HEK293 (cell line): ENCODE data around the gene BPIFB4.
"Not testable (repeated sequence)": the region's sequence is repeated elsewhere in the genome, so short reads cannot be mapped to it uniquely, and the experiment has no call there.

Experiments
- CTCF ChIA-PET: fragments of 350-600 bp; formaldehyde crosslinking; extraction: SDS; loops from one replicate; lab custom pipeline; 2021; ENCODE audit warnings: antibody characterized with exemption; lab: Yijun Ruan, JAX
- POLR2A ChIA-PET: fragments of 300-600 bp; formaldehyde crosslinking; extraction: SDS; loops from one replicate; lab custom pipeline; 2020; ENCODE audit warnings: antibody characterized with exemption, inconsistent platforms; lab: Yijun Ruan, JAX
- H3K27ac ChIP-seq: fragments of 200-500 bp; sonication (Bioruptor generic); 2 replicates; pipeline ENCODE4 v1.5.1; 2014; ENCODE audit warnings: low read depth, low read length, control low read depth, inconsistent platforms; ENCODE audit errors: extremely low read depth
- H3K36me3 ChIP-seq, 2 experiments: fragments of 200-500 bp in 1 of 2; sonication (Bioruptor generic) in 1 of 2; 1 replicate in 1 of 2; 2 replicates in 1 of 2; pipeline ENCODE4 v1.5.1; 2014 to 2017; ENCODE audit warnings: inconsistent platforms in 2 of 2, low read length in 2 of 2; ENCODE audit not compliant: control insufficient read depth in 2 of 2, insufficient read depth in 1 of 2
- H3K4me1 ChIP-seq: fragments of 200-500 bp; sonication (Bioruptor generic); 2 replicates; pipeline ENCODE4 v1.5.1; 2014; ENCODE audit warnings: mild to moderate bottlenecking, low read length, inconsistent platforms; ENCODE audit not compliant: control insufficient read depth, insufficient read depth
- H3K4me3 ChIP-seq: 2 replicates; pipeline ENCODE4 v1.5.1; 2011; ENCODE audit warnings: low read depth, mild to moderate bottlenecking, control low read depth, low read length, moderate library complexity
- H3K9me3 ChIP-seq: fragments of 200-500 bp; sonication (Bioruptor generic); 2 replicates; pipeline ENCODE4 v1.5.1; 2014; ENCODE audit warnings: low read depth, low read length, inconsistent platforms; ENCODE audit not compliant: control insufficient read depth, insufficient read depth
- KLF1 ChIP-seq: fragments of 450-650 bp; formaldehyde crosslinking; IDR thresholded peaks from 2 replicates; pipeline ENCODE4 v1.5.1; 2016; ENCODE audit warnings: missing biosample characterization, missing genetic modification characterization
- MZF1 ChIP-seq: fragments of 450-650 bp; formaldehyde crosslinking; IDR thresholded peaks from 2 replicates; pipeline ENCODE4 v1.5.1; 2017; ENCODE audit warnings: missing biosample characterization, missing genetic modification characterization, borderline replicate concordance
- OSR2 ChIP-seq: fragments of 450-650 bp; formaldehyde crosslinking; IDR thresholded peaks from 2 replicates; pipeline ENCODE4 v1.5.1; 2016; ENCODE audit warnings: missing biosample characterization, missing genetic modification characterization
- OVOL3 ChIP-seq: fragments of 450-650 bp; formaldehyde crosslinking; IDR thresholded peaks from 2 replicates; pipeline ENCODE4 v1.5.1; 2016; ENCODE audit warnings: missing biosample characterization, missing genetic modification characterization
- REPIN1 ChIP-seq: fragments of 450-650 bp; formaldehyde crosslinking; IDR thresholded peaks from 2 replicates; pipeline ENCODE4 v1.5.1; 2017; ENCODE audit warnings: missing biosample characterization, missing genetic modification characterization, low read depth
- SCRT2 ChIP-seq: fragments of 450-650 bp; formaldehyde crosslinking; IDR thresholded peaks from 2 replicates; pipeline ENCODE4 v1.5.1; 2016; ENCODE audit warnings: missing biosample characterization, missing genetic modification characterization
- ZBTB1 ChIP-seq: fragments of 450-650 bp; formaldehyde crosslinking; IDR thresholded peaks from 2 replicates; pipeline ENCODE4 v1.5.1; 2016; ENCODE audit warnings: missing biosample characterization, missing genetic modification characterization
- ZBTB6 ChIP-seq: fragments of 450-650 bp; formaldehyde crosslinking; IDR thresholded peaks from 2 replicates; pipeline ENCODE4 v1.5.1; 2017; ENCODE audit warnings: missing biosample characterization, missing genetic modification characterization
- ZFP69B ChIP-seq: fragments of 450-650 bp; formaldehyde crosslinking; IDR thresholded peaks from 2 replicates; pipeline ENCODE4 v1.5.1; 2016; ENCODE audit warnings: missing biosample characterization, missing genetic modification characterization
- ZIC2 ChIP-seq: fragments of 450-650 bp; formaldehyde crosslinking; IDR thresholded peaks from 2 replicates; pipeline ENCODE4 v1.5.1; 2016; ENCODE audit warnings: missing biosample characterization, missing genetic modification characterization
- ZNF202 ChIP-seq: fragments of 450-650 bp; formaldehyde crosslinking; IDR thresholded peaks from 2 replicates; pipeline ENCODE4 v1.5.1; 2016; ENCODE audit warnings: missing biosample characterization, missing genetic modification characterization, borderline replicate concordance
- ZNF350 ChIP-seq: fragments of 450-650 bp; formaldehyde crosslinking; IDR thresholded peaks from 2 replicates; pipeline ENCODE4 v1.5.0; 2017; ENCODE audit warnings: missing biosample characterization, mild to moderate bottlenecking, missing genetic modification characterization
- ZNF404 ChIP-seq: fragments of 450-650 bp; formaldehyde crosslinking; IDR thresholded peaks from 2 replicates; pipeline ENCODE4 v1.5.1; 2017; ENCODE audit warnings: missing biosample characterization, missing genetic modification characterization
- ZNF473 ChIP-seq: fragments of 450-650 bp; formaldehyde crosslinking; IDR thresholded peaks from 2 replicates; pipeline ENCODE4 v1.5.1; 2017; ENCODE audit warnings: missing biosample characterization, missing genetic modification characterization
- ZNF521 ChIP-seq: fragments of 450-650 bp; formaldehyde crosslinking; IDR thresholded peaks from 2 replicates; pipeline ENCODE4 v1.5.1; 2017; ENCODE audit warnings: missing biosample characterization, mild to moderate bottlenecking, missing genetic modification characterization
- ZNF558 ChIP-seq: fragments of 450-650 bp; formaldehyde crosslinking; IDR thresholded peaks from 2 replicates; pipeline ENCODE4 v1.5.1; 2016; ENCODE audit warnings: missing biosample characterization, missing genetic modification characterization
- ZNF621 ChIP-seq: fragments of 450-650 bp; formaldehyde crosslinking; IDR thresholded peaks from 2 replicates; pipeline ENCODE4 v1.5.1; 2017; ENCODE audit warnings: missing biosample characterization, missing genetic modification characterization
- ZNF654 ChIP-seq: fragments of 450-650 bp; formaldehyde crosslinking; IDR thresholded peaks from 2 replicates; pipeline ENCODE4 v1.5.1; 2016; ENCODE audit warnings: low read depth, missing biosample characterization, missing genetic modification characterization
- ZNF692 ChIP-seq: fragments of 450-650 bp; formaldehyde crosslinking; IDR thresholded peaks from 2 replicates; pipeline ENCODE4 v1.5.1; 2016; ENCODE audit warnings: missing biosample characterization, missing genetic modification characterization
- TF ChIP-seq, protein P1 (sequence below): fragments of 450-650 bp; formaldehyde crosslinking; IDR thresholded peaks from 2 replicates; pipeline ENCODE4 v1.5.1; 2016; ENCODE audit warnings: missing biosample characterization, missing genetic modification characterization
- TF ChIP-seq, protein P2 (sequence below): fragments of 450-650 bp; formaldehyde crosslinking; IDR thresholded peaks from 2 replicates; pipeline ENCODE4 v1.5.1; 2016; ENCODE audit warnings: missing biosample characterization, missing genetic modification characterization
- TF ChIP-seq, protein P3 (sequence below): fragments of 450-650 bp; IDR thresholded peaks from 2 replicates; pipeline ENCODE4 v1.5.1; 2018; ENCODE audit warnings: missing biosample characterization, missing genetic modification characterization
- TF ChIP-seq, protein P4 (sequence below): fragments of 450-650 bp; formaldehyde crosslinking; IDR thresholded peaks from 2 replicates; pipeline ENCODE4 v1.5.1; 2016; ENCODE audit warnings: missing biosample characterization, missing genetic modification characterization, borderline replicate concordance

Gene BPIFB4

GRCh38 chr20:33095902-33096584 lies 16.6 kb downstream of the BPIFB4 start:
- CTCF ChIA-PET: interaction anchor here (0.6 to 3.5 kb wide), 23 partner anchors 9 to 422 kb away, joined by 3 to 34 read pairs (median 4); partner anchors contain the start of gene C20orf203
- TF ChIP-seq SCRT2 (tag by site-specific recombination) (peak; percentile 83), ZFP69B (tag by site-specific recombination) (0 out of 2 replicates have a peak, but pooled peaks have one; percentile 33), ZNF692 (tag by site-specific recombination) (peak; percentile 60; the same call in 1 of the 2 replicates), ZNF654 (tag by site-specific recombination) (peak; percentile 97)
- TF ChIP-seq, protein P1, sequence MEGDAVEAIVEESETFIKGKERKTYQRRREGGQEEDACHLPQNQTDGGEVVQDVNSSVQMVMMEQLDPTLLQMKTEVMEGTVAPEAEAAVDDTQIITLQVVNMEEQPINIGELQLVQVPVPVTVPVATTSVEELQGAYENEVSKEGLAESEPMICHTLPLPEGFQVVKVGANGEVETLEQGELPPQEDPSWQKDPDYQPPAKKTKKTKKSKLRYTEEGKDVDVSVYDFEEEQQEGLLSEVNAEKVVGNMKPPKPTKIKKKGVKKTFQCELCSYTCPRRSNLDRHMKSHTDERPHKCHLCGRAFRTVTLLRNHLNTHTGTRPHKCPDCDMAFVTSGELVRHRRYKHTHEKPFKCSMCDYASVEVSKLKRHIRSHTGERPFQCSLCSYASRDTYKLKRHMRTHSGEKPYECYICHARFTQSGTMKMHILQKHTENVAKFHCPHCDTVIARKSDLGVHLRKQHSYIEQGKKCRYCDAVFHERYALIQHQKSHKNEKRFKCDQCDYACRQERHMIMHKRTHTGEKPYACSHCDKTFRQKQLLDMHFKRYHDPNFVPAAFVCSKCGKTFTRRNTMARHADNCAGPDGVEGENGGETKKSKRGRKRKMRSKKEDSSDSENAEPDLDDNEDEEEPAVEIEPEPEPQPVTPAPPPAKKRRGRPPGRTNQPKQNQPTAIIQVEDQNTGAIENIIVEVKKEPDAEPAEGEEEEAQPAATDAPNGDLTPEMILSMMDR: peak; percentile 94
- H3K27ac ChIP-seq, H3K4me1 ChIP-seq, H3K9me3 ChIP-seq, POLR2A ChIA-PET, H3K4me3 ChIP-seq, H3K36me3 ChIP-seq: not testable (repeated sequence)

- Histone ChIP-seq H3K27ac (no peak overlapping the region), H3K4me3 (no peak overlapping the region), H3K4me1 (no peaks in the 10 kb centered on the region), H3K36me3 (no peaks in the 10 kb centered on the region), H3K9me3 (no peaks in the 10 kb centered on the region)
- ChIA-PET POLR2A (no interaction called here), CTCF (interaction anchor here (0.6 to 3.5 kb wide), 8 partner anchors 49 to 368 kb away, joined by 3 to 34 read pairs (median 6); no protein-coding TSS in a partner anchor)
- TF ChIP-seq ZNF350 (tag by site-specific recombination) (no peak), OSR2 (tag by site-specific recombination) (no peak), KLF1 (no peak), ZBTB1 (tag by site-specific recombination) (no peak), ZNF473 (tag by site-specific recombination) (no peak), REPIN1 (tag by site-specific recombination) (no peak), ZNF202 (tag by site-specific recombination) (no peak), ZIC2 (tag by site-specific recombination) (no peak), MZF1 (no peak), ZNF404 (tag by site-specific recombination) (no peak), ZNF621 (tag by site-specific recombination) (no peak), ZBTB6 (no peak), ZNF558 (tag by site-specific recombination) (no peak), OVOL3 (no peak), ZNF521 (tag by site-specific recombination) (no peak)
- TF ChIP-seq, protein P2, sequence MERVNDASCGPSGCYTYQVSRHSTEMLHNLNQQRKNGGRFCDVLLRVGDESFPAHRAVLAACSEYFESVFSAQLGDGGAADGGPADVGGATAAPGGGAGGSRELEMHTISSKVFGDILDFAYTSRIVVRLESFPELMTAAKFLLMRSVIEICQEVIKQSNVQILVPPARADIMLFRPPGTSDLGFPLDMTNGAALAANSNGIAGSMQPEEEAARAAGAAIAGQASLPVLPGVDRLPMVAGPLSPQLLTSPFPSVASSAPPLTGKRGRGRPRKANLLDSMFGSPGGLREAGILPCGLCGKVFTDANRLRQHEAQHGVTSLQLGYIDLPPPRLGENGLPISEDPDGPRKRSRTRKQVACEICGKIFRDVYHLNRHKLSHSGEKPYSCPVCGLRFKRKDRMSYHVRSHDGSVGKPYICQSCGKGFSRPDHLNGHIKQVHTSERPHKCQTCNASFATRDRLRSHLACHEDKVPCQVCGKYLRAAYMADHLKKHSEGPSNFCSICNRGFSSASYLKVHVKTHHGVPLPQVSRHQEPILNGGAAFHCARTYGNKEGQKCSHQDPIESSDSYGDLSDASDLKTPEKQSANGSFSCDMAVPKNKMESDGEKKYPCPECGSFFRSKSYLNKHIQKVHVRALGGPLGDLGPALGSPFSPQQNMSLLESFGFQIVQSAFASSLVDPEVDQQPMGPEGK (tag by site-specific recombination): no peak
- TF ChIP-seq, protein P3, sequence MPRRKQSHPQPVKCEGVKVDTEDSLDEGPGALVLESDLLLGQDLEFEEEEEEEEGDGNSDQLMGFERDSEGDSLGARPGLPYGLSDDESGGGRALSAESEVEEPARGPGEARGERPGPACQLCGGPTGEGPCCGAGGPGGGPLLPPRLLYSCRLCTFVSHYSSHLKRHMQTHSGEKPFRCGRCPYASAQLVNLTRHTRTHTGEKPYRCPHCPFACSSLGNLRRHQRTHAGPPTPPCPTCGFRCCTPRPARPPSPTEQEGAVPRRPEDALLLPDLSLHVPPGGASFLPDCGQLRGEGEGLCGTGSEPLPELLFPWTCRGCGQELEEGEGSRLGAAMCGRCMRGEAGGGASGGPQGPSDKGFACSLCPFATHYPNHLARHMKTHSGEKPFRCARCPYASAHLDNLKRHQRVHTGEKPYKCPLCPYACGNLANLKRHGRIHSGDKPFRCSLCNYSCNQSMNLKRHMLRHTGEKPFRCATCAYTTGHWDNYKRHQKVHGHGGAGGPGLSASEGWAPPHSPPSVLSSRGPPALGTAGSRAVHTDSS (tag by site-specific recombination): no peak
- TF ChIP-seq, protein P4, sequence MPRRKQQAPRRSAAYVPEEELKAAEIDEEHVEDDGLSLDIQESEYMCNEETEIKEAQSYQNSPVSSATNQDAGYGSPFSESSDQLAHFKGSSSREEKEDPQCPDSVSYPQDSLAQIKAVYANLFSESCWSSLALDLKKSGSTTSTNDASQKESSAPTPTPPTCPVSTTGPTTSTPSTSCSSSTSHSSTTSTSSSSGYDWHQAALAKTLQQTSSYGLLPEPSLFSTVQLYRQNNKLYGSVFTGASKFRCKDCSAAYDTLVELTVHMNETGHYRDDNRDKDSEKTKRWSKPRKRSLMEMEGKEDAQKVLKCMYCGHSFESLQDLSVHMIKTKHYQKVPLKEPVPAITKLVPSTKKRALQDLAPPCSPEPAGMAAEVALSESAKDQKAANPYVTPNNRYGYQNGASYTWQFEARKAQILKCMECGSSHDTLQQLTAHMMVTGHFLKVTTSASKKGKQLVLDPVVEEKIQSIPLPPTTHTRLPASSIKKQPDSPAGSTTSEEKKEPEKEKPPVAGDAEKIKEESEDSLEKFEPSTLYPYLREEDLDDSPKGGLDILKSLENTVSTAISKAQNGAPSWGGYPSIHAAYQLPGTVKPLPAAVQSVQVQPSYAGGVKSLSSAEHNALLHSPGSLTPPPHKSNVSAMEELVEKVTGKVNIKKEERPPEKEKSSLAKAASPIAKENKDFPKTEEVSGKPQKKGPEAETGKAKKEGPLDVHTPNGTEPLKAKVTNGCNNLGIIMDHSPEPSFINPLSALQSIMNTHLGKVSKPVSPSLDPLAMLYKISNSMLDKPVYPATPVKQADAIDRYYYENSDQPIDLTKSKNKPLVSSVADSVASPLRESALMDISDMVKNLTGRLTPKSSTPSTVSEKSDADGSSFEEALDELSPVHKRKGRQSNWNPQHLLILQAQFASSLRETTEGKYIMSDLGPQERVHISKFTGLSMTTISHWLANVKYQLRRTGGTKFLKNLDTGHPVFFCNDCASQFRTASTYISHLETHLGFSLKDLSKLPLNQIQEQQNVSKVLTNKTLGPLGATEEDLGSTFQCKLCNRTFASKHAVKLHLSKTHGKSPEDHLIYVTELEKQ (tag by site-specific recombination): no peak
Observed at GRCh38 chr20:33097001-33097400, 17.6 kb downstream of the BPIFB4 start.
